AG09309 (cell line): ENCODE results near the gene DBH.

Experiments used
- DNase-seq: peaks from one replicate; pipeline ENCODE4 v3.0.0-alpha.2; 2010; ENCODE audit warnings: low read depth
- H3K4me3 ChIP-seq: 2 replicates; pipeline ENCODE4 v1.5.1; 2011; ENCODE audit warnings: mild to moderate bottlenecking, low read depth, low read length, moderate library complexity; ENCODE audit not compliant: control insufficient read depth
- TF ChIP-seq, protein P1 (sequence below): IDR thresholded peaks from 2 replicates; pipeline ENCODE4 v1.5.1; 2011; ENCODE audit warnings: mild to moderate bottlenecking, low read depth, low read length, inconsistent platforms; ENCODE audit not compliant: insufficient read depth, control insufficient read depth; ENCODE audit errors: missing control alignments

DBH gene

DNA sequence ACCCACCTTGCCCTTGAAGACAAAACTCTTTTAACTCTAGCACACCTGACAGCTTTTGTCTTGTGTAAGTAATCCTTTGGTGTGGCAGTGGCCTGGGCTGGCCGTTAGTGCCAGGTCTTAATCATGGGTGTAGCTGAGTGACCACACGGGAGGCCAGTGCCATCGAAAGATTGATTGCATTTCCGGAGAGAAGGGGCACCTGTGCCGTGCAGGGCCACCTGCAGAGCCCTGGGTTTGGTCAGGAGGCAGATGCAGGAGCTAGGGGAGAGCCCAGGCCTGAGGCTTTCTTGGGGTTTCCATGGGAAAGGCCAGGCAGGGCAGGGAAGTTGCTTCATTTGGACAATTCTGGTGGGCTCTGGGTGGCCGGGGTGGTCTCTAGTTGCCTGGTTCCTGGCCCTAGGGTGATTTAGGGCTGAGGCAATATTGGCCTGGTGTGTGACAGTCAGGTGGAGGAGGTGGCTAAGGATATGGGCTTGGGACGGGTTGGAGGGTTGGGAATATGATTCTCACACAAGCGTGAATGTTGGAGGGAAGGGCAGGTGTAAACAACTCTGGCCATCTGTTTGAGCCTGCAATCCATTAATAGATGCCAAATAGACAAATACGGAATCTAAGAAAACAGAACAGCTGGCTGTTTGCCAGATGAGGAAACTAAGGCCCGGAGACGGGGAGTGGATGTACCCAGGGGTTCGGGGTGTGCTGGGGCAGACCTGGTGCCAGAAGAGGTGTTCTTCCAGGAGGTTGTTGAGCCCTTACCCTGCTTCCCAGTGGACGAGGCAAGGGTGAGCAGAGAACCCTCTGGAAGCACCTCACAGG, 4.6 kb downstream of the DBH start:
- H3K4me3 ChIP-seq = no peak overlapping the region
- TF ChIP-seq, protein P1, sequence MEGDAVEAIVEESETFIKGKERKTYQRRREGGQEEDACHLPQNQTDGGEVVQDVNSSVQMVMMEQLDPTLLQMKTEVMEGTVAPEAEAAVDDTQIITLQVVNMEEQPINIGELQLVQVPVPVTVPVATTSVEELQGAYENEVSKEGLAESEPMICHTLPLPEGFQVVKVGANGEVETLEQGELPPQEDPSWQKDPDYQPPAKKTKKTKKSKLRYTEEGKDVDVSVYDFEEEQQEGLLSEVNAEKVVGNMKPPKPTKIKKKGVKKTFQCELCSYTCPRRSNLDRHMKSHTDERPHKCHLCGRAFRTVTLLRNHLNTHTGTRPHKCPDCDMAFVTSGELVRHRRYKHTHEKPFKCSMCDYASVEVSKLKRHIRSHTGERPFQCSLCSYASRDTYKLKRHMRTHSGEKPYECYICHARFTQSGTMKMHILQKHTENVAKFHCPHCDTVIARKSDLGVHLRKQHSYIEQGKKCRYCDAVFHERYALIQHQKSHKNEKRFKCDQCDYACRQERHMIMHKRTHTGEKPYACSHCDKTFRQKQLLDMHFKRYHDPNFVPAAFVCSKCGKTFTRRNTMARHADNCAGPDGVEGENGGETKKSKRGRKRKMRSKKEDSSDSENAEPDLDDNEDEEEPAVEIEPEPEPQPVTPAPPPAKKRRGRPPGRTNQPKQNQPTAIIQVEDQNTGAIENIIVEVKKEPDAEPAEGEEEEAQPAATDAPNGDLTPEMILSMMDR = no peak
- DNase-seq = no peak

DNA sequence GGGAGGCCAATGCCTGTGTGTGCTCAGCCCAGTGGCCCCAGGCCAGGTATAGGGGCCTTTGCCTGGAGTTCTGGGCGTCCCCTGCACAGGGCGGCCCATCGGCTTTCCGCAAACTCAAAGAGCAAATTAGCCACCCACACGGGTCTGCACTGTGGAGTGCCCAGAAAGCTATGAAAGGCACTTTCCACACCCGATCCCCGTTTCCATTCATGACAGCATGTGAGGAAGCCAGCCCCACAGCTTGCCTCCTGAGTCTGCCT, 5.2 kb downstream of the DBH start:
- TF ChIP-seq, protein P1 = no peak
- no peak for DNase-seq
- H3K4me3 ChIP-seq = no peak overlapping the region

DNA sequence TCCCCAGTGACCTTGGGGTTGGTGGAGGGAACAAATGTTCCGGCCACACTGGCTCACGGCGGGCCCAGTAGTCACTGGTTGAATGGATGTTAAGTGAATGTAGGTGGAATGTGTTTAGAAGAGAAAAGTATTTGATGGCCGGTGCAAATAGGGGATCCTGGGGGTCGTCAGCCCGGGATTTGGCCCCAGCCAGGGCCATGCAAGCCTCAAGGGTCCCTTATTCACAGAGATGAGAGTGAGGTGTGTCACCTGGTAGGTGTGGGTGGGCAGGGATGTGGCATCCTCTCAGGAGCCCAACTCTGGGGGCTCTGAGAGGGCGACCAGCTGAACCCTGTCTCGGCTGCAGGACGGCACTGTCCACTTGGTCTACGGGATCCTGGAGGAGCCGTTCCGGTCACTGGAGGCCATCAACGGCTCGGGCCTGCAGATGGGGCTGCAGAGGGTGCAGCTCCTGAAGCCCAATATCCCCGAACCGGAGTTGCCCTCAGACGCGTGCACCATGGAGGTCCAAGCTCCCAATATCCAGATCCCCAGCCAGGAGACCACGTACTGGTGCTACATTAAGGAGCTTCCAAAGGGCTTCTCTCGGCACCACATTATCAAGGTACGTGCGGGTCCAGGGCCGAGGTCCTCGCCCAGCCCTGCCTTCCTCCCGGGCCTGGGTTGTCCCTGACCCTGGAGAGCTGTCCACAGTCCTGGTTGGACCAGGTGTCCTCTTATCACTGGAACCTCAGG, 5.9 kb downstream of the DBH start:
- TF ChIP-seq, protein P1 = no peak
- no peak for DNase-seq
- no peak overlapping the region for H3K4me3 ChIP-seq

DNA sequence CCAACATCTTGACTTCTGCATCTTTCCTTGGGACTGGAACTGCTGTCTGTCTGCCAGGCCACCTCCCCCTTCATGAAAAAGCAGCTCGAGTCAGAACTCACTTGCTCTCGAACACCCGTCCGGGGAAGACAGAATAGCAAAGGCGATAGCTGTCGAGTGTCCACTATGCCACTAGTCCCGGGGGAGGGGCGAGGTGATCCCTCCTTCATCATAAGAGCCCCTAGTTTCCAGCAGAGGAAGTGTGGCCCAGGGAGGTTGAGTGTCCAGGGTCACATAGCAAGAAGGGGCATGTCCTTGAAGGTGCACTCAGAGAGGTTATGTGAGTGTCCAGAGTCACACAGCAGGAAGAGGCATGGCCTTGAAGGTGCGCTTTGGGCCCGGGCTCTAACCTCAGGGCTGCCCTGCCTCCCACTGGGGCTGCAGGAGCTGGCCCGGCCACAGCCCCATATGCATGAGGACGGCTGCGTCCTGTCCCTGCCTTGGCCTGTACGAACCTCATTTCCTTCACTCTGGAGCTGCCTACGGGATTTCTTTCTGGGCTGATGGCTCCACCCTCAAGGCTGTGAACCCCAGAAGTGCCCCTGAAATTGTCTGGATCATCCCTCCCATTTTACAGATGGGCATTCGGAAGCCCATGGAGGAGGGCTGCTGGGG, 6.7 kb downstream of the DBH start:
- DNase-seq = no peak
- TF ChIP-seq, protein P1 = no peak
- H3K4me3 ChIP-seq = no peak overlapping the region

DNA sequence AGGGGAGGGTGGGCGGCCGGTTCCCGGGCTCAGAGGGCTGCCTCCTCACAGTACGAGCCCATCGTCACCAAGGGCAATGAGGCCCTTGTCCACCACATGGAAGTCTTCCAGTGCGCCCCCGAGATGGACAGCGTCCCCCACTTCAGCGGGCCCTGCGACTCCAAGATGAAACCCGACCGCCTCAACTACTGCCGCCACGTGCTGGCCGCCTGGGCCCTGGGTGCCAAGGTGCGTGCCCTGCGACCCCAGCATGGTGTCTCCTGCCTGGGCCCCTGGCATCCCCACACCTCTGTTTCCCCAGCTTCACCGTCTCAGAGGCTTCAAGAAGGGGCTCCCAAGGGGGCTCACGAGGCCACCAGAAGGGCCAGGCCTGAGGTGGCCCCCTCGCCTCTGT, 7.2 kb downstream of the DBH start:
- no peak overlapping the region for H3K4me3 ChIP-seq
- no peak for DNase-seq
- TF ChIP-seq, protein P1 = no peak

DNA sequence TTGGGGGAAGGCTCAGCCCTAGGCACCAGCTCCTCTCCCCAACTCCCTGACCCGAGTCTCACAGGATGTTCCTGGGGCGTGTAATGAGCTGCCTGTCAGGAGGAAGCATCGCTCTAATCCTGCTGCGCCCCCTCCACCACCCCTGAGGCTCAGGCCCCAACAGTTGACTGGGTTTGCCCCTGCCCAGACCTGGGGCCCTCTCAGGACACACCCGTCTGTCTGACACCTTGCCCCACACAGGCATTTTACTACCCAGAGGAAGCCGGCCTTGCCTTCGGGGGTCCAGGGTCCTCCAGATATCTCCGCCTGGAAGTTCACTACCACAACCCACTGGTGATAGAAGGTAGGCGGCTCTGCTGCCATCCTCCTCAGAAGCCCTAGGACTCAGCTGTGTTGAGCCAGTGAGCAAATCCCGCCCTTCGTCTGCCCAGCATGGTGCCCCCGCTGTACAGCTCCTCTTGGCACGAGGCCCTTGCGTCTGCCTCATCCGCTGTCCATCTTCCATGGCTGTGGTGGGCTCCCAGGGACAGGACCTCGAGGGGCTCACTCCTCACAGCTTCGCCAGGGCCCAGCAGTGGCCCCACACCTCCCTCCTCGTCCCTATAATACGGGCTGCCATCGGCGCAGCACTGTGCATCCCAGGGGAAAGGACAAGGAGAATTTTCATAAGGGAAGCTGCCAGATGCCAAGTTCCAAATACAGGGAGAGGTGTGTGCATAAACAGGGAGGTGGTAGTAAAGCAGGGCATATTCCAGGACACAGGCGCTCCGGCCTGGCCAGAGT, 8.0 kb downstream of the DBH start:
- DNase-seq = no peak
- no peak overlapping the region for H3K4me3 ChIP-seq
- TF ChIP-seq, protein P1 = no peak
